HL-60/S4 treated with phorbol 12-myristate 13-acetate at 8.2 ng/mL for 4 days and 3 days (cell line): ENCODE measurements around the gene ANKLE2.
"Not testable (repeated sequence)": the region's sequence is repeated elsewhere in the genome, so short reads cannot be mapped to it uniquely, and the experiment has no call there.

Experiments used
- in situ Hi-C: fragments of 300-500 bp; cut with MboI; formaldehyde crosslinking; loops from 2 replicates; pipeline ENCODE4 v1.15.0; 2022; ENCODE audit warnings: low sequenced_read_pairs

Gene ANKLE2

DNA sequence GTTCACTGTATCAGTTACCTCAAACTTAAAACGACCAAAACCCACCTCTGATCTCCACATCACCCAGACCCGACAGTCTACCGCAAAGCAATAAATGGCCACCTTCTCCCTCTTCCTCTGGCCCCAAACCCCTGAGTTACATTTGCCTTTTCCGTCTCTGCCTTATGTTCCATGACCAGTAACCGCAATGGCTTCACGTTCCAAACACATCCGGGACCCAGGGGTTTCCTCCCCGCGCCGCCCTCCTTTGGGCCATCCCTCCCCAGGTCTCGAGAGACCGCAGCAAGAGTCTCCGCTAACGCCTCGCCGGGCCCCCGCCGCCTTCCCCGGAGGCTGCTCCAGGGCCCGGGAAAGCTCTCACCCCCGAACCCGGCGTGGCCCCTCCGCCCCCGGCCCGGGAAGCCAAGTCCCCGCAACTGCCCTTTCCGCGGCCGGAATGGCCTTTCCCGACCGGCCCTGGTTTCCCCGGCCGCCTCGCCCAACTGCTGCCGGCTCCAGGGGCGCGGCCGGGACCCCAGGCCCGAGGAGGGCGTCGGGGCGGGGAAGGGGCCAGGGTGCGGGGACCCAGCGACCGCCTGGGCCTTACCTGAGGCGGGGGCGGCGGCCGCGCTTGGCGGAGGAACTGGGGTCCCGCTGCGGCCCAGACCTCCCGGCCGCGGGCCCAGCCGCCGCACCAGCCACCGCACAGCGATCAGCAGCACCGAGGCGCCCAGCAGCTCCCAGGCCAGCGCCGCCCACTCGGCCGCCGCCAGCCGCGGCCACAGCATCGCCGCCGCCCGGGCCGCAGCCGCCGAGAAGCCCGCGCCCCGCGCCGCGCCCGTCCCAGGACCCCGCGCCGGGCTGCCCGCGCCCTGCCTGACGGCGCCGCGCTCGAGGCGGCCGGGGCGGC is at the start of gene ANKLE2:
TSS of gene ANKLE2 (minus strand) at position 801 of the 889 bp plus-strand sequence. CDS start at position 767, 34 bp downstream.
- in situ Hi-C loops: no loop called here

DNA sequence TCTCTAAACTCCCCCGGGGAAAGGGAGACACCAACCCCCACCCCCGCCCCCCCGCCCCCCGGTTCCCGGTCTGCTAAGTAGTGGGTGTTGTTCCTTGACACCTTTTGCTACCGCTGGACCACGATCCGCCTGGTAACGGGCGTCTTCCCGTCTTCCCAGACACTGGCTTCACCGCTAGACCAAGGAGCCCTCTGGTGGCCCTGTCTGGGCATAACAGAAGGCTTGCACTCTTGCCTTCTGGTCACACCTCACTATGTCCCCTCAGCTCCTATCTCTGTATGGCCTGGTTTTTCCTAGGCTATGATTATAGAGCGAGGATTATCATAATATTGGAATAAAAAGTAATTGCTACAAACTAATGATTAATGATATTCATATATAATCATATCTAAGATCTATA is 47.8 kb upstream of the ANKLE2 start:
- in situ Hi-C loops: not testable (repeated sequence)

DNA sequence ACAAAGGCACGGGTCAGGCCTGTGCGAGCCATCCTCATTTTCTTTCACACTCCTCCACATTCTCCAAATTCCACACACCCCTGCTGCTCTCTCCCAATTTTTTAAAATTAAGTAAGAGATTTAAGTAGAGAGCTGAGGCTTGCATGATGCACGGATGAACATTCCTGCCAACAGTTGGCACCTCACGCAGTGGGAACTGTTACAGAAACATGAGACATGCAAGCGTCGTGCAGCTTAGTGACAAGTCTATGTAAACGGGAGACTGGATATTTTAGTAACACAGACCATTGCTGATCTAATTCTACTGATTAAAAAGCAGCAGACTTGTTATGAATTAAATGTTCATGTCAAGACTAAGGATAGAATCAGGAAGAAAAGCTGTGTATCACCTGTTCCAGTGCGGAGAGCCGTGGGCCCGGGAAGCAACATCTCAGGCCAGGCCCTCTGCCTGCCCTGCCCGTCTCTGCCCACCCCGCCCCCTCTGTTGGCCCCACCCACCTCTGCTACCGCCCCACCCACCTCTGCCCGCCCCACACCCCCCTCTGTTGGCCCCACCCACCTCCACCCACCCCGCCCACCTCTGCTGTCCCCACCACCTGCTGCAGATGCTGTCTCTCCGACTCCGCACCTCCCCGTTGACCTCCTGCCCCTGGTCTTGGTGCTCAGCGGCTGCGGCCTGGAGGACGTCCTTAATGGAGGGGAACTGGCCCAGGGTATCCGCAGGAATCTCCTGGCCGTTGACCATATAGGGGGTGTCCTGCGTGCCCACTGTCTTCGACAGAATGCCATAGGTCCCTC is 45.9 kb upstream of the ANKLE2 start:
- in situ Hi-C loops: no loop called here

DNA sequence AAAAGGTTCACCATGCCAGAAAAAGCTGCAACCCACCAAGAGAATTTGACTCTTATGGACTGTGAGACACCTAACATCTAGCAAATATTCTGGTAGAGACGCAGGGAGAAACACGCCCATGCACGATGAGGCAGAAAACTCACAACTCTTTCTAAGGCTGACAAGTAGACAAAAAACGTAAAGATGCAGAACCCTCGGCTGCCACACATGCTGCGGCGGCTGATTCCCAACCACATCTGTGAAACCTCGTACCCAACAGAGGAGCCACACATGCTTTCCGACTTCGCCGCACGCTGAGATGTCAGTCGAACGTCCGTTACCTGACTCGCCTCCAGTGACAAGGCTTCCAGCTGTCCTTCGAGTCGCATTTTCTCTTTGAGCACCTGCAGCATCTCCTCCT is 45.2 kb upstream of the ANKLE2 start:
- in situ Hi-C loops: no loop called here

DNA sequence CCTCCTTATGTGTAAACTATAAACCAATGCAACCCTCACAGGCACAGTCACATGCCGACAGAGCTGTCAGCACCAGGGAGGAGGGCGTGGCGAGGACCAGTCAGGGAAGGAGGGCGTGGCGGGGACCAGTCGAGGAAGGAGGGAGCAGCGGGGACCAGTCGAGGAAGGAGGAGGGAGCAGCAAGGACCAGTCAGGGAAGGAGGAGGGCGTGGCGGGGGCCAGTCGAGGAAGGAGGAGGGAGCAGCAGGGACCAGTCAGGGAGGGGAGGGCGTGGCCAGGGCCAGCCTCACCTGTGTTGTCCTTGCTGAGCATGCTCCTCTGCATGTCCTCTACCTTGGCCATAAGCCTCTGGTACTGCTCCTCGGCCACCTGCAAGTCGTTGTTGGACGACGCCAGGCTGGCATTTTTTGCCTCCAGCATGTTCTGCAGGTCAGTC is 42.8 kb upstream of the ANKLE2 start:
- in situ Hi-C loops: no loop called here

DNA sequence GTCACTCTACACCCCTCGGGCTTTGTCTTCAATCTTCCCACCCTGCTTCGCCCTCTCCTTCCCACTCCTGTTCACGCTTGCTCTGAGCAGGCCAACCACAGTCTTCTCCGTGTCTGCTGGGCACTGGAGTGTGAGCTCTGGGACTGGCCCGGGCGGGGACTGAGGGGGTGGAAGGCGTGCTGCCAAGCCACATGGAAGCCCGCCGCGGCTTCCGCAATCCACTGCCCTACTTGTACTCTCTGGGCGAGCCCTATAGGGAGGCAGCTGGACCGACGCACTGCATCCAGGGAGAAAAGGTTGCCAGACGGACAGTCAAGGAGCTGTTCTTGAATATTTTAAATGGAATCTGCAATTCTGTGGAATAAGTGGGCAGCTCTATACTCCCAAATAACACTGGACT is 42.3 kb upstream of the ANKLE2 start:
- in situ Hi-C loops: no loop called here

DNA sequence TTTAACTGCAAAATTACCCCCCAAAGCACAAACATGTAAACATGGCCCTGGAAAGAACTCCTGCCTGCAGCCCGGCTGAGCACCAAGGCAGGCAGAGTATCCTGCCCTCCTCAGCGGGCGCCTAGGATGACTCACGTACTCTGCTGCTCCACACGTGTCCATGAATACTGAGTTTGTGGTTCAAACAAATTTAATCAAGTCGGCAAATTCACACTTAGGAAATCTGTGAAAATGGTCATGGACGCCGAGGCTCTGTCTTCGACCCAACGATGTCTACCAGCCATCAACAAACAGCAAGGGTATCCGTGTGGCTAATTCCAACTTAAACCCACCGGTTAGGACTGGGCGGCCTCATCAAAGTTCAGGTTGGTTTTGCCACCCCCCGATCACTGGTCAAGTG is 41.5 kb upstream of the ANKLE2 start:
- in situ Hi-C loops: no loop called here

DNA sequence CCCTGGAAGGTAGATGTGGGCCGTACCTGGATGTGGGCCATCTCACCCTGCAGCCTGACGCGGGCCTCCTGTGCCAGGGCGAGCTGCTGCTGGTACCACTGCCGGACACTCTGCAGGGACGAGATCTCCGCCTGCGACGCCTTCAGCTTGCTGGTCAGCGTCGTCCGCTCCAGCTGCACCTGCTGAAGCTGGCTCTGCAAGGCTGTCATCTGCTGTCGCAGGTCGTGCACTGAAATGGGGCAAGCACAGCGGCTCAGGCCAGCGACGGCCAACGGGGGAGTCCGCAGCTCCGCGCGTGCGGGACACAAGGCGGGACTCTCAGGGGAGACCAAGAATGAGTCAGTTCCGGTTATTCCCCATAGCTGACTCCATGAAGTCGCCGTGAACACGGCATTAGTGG is 40.1 kb upstream of the ANKLE2 start:
- in situ Hi-C loops: no loop called here

DNA sequence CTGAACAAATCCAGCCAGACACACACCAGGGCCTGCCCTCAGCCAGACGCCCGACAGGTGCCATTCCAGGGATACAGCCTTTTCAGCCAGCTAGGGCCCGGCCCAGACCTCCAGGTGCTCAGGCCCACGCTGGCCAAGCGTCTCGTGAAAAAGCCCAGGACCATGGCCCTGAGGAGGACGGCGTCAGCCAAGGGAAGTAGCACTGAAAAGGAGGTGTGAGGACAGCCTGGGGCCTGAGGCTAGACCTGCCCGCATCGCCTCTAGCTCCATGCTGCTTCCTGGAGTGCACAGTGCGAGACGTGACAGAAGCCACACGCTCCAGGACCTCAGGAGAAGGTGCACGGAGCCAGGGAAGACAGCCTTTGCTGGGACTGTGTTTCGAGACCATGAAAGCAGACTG is 37.2 kb upstream of the ANKLE2 start:
- in situ Hi-C loops: no loop called here

DNA sequence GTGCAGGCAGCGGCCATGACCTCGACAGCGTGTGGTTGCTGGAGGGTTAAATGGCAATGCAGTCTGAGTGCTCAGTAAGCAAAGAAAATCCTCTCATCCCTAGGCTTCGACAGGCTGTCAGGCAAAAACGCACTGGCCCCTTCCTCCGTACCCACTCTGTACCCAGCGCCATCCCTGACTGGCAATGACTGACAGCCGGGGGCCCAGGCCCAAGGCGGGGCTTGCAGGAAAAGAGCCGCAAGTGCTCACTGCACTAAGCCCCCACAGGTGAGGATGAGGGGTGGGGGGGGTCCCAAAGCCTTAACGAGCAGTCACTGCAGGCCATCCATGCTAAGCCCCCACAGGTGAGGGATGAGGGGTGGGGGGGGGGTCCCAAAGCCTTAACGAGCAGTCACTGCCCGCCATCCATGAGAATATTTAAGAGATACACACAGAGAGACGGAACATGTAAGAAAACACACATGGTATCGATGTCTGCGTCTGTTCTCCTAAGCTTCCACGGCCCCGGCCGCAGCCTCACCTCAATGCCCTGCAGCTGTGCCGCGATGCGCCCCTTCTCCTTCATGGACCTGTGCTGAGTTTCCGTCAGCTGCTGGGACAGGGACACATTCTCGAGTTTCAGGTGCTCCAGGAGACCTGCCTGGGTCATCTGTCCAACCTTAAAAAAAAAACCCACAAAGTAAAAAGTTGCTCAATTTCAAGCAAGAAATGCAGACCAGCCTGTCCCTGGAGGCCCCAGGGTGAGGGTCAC is 36.4 kb upstream of the ANKLE2 start:
- in situ Hi-C loops: no loop called here

DNA sequence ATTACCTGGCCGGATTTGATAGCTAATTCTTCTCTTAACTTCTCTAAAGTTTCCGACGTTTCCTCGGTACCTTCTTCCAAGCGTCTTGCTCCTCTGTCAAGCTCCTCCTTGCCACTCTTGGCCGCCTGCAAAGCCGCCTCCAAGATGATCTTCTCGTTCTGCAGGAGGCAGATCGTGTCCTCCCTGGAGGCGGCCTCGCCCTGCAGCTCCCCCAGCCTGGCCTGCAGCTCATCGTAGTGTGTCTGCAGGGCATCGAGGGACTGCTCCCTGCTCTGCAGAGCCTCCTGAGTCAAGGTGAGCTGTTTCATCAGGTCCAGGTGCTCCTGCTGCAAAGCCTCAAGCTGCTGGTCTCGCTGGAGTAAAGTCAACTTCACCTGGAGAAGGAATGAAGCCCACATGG is 34.2 kb upstream of the ANKLE2 start:
- in situ Hi-C loops: no loop called here

DNA sequence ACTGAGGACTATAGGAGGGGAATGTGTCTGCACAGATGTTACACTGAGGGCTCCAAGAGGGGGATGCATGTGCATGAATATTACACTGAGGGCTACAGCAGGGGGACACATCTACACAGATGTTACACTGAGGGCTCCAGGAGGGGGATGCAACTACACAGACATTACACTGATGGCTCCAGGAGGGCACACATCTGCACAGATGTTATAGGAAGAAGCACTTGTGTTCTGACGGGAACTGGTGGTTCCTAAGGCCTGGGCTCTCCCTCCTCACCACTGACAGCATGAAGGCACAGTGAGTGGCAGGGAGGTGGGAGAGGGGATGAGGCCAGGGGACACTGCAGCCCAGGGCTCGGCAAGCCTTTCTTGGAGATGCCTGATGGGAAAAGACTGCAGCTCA is 30.3 kb upstream of the ANKLE2 start:
- in situ Hi-C loops: not testable (repeated sequence)

DNA sequence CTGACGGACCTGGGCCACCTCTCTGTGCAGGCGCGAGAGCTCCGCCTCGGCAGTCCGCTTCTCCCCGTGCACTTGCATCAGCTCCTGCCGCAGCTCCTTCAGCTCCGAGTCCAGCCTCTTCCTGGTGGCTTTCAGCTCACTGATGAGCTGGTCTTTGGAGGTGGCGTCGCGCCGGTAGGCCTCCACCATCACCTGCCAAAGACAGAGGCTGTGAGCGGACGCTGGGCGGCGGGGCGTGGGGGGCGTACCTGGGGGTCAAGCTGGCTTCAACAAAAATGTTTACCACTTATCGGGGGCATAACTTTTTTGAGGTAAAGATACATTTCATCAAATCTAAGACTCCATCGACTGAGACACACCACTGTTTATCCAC is 27.5 kb upstream of the ANKLE2 start:
- in situ Hi-C loops: no loop called here

DNA sequence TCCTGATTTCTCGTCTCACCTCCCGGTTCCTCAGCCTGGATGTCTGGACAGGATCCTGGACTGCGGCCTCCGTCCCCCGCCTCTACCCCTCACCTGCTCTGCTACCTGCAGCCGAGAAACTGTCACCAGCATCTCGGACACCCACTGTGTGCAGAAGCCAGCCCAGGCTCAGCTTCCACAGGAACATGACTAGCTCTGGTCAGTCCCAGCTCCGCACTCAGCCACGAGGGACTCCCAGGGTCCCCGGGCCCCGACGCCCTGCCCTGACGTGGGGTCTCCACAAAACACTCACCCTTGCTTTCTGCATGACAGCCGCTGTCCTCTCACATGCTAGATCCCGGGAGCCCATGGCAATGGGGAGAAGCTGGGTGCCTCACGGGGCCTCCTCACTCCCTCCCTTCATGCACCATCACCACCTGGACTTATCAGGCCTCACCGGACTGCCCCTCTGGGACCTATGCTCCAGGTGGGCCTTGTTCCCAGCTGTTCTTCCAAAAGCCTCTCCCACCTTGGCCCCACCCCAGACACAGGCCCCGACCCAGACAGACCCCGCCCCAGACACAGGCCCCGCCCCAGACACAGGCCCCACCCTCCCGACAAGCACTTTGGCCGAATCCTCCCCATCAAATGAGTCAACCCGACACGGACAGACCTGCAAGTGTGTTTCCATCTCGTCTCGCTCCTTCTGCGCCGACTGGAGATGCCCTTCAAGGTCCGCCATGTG is 26.9 kb upstream of the ANKLE2 start:
- in situ Hi-C loops: no loop called here

DNA sequence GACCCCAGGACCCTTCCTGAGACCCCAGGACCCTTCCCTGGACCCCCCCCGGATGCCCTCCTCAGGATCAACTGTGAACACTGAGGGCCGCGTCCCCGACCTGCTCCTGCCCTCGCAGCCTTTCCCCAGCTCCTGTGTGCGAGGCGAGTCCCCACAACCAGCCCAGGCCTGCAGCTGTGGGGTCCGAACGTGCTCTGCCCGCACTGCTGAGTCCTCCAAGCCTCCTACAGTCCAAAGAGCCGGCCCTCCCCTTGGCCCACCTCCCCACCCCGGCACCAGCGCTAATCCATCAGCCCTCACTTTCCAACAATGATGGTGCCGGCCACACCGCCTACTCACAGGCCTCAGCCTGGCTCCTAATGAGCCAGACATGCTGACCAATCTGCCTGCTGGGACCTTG is 26.2 kb upstream of the ANKLE2 start:
- in situ Hi-C loops: no loop called here

DNA sequence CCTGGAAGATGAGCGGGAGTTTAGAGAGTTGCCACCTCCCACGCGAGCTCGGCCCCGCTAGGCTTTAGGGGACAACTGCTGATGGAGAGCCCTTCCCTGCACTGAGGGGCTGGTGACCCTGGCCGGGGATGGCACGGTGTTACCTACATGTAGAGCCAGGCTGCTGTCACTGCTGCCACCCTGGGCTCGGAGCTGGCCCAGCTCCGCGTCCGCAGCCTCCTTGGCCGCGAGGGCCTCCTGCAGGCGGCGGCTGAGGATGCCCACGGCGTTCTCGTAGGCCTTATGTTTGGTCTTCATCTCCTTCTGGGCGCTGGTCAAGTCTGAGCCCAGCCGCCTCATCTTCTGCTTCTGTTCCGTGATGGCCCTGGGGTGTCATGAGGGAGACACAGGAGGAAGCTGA is 24.6 kb upstream of the ANKLE2 start:
- in situ Hi-C loops: no loop called here

DNA sequence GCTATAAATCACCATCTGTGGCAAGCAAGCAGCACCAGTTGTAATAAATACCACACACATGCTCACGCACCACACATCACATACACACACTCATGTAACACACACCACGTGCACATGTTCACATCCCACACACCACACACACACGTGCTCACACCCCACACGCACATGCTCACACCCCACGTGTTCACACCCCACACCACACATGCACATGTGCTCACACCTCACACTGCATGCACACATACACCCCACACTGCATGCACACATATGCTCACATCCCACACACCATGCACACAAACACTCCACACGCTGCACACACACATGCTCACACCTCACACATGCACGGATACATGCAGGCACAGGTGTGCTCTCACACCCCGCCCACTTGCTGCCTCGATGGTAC is 22.9 kb upstream of the ANKLE2 start:
- in situ Hi-C loops: no loop called here

DNA sequence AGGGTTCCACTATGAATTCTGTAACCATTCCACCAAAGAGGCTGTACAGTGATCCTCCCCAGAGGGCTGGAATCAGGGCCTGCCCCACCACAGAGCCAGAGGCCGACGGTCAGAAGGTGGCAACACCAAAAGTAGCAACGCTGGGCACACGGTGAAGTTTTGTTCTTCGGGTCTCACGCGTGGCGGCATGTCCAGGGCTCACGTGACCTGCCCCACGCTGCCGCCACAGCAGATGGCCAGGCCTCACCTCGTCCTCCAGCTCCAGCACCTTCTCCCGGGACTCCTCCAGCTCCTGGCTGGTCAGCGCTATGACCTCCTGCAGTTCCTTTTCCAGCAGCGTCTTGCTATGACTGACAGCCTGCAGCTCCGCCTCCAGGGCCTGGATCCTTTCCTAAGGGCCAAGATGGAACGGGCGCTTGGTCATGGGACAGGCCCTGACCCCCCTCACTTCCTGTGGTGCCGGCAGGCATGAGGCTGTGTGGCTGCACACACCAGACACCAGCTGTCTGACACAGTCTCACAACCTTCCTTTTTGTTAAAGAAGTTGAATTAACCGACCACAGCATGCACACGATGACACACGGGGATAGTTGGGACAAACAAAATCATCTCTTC is 22.4 kb upstream of the ANKLE2 start:
- in situ Hi-C loops: no loop called here

DNA sequence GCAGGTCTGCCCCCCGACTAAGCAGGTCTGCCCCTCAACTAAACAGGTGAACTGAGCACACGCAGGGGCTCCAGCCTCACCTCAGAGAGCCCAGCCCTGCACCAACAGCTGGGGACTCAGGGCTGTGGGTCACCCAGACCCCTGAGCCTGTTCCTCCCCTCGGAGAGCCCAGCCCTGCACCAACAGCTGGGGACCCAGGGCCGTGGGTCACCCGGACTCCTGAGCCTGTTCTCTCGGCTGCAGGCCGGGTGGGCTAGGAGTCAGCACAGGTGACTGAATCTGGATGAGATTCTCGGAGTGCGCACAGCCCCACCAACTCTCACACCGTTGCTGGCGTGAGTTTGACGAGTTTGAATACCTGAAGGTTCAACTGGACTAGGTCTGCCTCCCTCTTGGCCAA is 20.3 kb upstream of the ANKLE2 start:
- in situ Hi-C loops: no loop called here

DNA sequence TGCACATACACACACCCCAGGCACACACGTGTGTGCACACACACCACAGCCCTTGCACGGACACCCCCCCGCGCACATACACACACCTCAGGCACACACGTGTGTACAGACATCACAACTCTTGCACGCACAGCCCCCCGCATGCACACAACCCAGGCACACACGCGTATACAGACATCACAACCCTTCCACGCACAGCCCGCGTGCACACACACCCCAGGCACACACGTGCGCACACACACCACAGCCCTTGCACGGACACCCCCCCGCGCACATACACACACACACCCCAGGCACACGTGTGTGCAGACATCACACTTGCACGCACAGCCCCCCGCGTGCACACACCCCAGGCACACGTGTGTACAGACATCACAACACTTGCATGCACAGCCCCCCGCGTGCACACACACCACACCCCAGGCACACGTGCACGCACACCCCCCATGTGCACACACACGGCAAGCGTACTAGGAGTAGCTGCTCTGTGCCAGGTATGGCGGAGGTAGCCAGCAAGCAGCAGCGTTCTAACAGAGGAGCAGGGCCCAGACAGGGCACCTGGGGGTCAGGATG is 18.2 kb upstream of the ANKLE2 start:
- in situ Hi-C loops: no loop called here
